HUES48 (cell line): ENCODE data around the gene SNX9.
A peak's percentile ranks its signal among the peaks of the same experiment; 100 is the strongest.
"Not testable (repeated sequence)": the region's sequence is repeated elsewhere in the genome, so short reads cannot be mapped to it uniquely, and the experiment has no call there.

Experiments
- H3K27ac ChIP-seq: one replicate; pipeline ENCODE4 v1.7.0; 2013; ENCODE audit warnings: low read depth, low read length, inconsistent platforms
- H3K27me3 ChIP-seq: 2 replicates; pipeline ENCODE4 v1.6.1; 2013; ENCODE audit warnings: mild to moderate bottlenecking, low read length; ENCODE audit not compliant: control insufficient read depth, insufficient read depth
- H3K36me3 ChIP-seq: 2 replicates; pipeline ENCODE4 v1.6.1; 2013; ENCODE audit warnings: low read length; ENCODE audit not compliant: control insufficient read depth, insufficient read depth
- H3K4me1 ChIP-seq: 2 replicates; pipeline ENCODE4 v1.6.1; 2013; ENCODE audit warnings: mild to moderate bottlenecking, low read length; ENCODE audit not compliant: control insufficient read depth, insufficient read depth
- H3K4me3 ChIP-seq: 2 replicates; pipeline ENCODE4 v1.5.1; 2013; ENCODE audit warnings: mild to moderate bottlenecking, low read depth, low read length
- H3K9ac ChIP-seq: 2 replicates; pipeline ENCODE4 v1.6.1; 2013; ENCODE audit warnings: mild to moderate bottlenecking, low read depth, low read length, moderate library complexity
- H3K9me3 ChIP-seq: 2 replicates; pipeline ENCODE4 v1.6.1; 2013; ENCODE audit warnings: low read length; ENCODE audit not compliant: control insufficient read depth, insufficient read depth

Gene SNX9

GRCh38 chr6:157834549-157834948, 11.5 kb downstream of the SNX9 start:
- Histone ChIP-seq H3K27me3 (no peaks in the 10 kb centered on the region), H3K36me3 (no peaks in the 10 kb centered on the region), H3K4me3 (no peak overlapping the region), H3K4me1 (peaks cover 56% of the 10 kb centered on the region), H3K9ac (no peak overlapping the region), H3K9me3 (no peaks in the 10 kb centered on the region), H3K27ac (peak overlapping the region; percentile 11)

GRCh38 chr6:157838718-157839430, 15.8 kb downstream of the SNX9 start:
- peaks cover 34% of the 10 kb centered on the region for H3K4me1 ChIP-seq
- H3K9ac ChIP-seq, result no peak overlapping the region
- H3K36me3 ChIP-seq, result no peaks in the 10 kb centered on the region
- no peaks in the 10 kb centered on the region for H3K27me3 ChIP-seq
- no peak overlapping the region for H3K27ac ChIP-seq
- no peak overlapping the region for H3K4me3 ChIP-seq
- H3K9me3 ChIP-seq, result no peaks in the 10 kb centered on the region

GRCh38 chr6:157839606-157840005, 16.6 kb downstream of the SNX9 start:
- Histone ChIP-seq H3K9ac (no peak overlapping the region), H3K27me3 (no peaks in the 10 kb centered on the region), H3K27ac (no peak overlapping the region), H3K4me3 (no peak overlapping the region), H3K9me3 (no peaks in the 10 kb centered on the region), H3K4me1 (peaks cover 30% of the 10 kb centered on the region), H3K36me3 (no peaks in the 10 kb centered on the region)

DNA sequence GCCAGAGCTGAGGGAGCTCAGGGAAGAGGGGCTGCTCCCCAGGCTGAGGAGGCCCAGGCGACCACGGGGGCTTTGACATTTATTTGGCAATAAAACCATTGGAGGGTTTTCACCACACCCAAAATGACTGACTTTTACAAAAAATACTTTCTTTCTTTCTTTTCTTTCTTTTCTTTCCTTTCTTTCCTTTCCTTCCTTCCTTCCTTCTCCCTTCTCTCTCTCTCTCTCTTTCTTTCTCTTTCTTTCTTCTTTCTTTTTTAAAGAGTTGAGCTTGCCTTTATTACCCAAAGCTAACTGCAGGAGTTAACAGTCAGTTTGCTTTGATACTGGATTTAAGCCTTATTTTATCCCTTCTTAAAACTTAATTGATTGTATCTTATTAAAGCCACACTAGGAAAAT, 17.2 kb downstream of the SNX9 start:
- Histone ChIP-seq H3K36me3 (no peaks in the 10 kb centered on the region), H3K9ac (no peak overlapping the region), H3K27me3 (no peaks in the 10 kb centered on the region), H3K4me1 (peaks cover 30% of the 10 kb centered on the region), H3K27ac (no peak overlapping the region), H3K9me3 (no peaks in the 10 kb centered on the region), H3K4me3 (no peak overlapping the region)

- Histone ChIP-seq H3K27ac (no peak overlapping the region), H3K36me3 (no peaks in the 10 kb centered on the region), H3K4me1 (peaks cover 35% of the 10 kb centered on the region), H3K27me3 (no peaks in the 10 kb centered on the region), H3K9me3 (no peaks in the 10 kb centered on the region), H3K9ac (no peak overlapping the region), H3K4me3 (no peak overlapping the region)
These were observed 17.7 kb downstream of the SNX9 start for GRCh38 chr6:157840776-157841175.

DNA sequence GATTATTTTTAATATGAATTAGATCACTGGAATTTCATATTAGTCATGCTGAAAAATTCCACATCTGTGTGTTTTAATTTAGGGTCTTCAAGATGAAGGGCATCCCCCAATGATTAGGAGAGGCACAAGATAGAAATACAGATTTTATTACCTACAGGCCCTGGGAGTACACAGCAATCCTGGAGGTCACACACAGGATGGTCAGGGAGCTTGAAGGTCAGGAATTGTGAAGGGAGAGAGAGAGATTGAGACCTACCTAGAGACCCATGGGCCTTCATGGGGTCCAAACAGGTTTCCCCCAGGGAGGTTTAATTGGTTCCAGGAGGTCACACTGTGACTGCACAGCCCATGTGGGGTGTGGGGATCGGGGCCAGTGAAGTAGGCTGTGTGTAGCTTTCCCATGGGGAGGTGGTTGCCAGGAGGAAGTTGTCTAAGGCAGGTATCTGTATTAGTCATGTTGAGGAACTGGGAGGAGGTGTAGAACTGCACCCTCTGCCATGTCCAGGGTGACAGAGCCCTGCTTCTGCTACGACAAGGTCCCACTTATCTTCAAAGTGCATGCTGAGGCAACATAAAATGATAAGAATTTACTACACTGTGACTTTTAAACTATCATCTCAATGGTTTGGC, 18.3 kb downstream of the SNX9 start:
- peaks cover 41% of the 10 kb centered on the region for H3K4me1 ChIP-seq
- no peak overlapping the region for H3K4me3 ChIP-seq
- H3K27me3 ChIP-seq, result no peaks in the 10 kb centered on the region
- H3K27ac ChIP-seq, result no peak overlapping the region
- no peaks in the 10 kb centered on the region for H3K9me3 ChIP-seq
- H3K36me3 ChIP-seq, result no peaks in the 10 kb centered on the region
- H3K9ac ChIP-seq, result no peak overlapping the region

DNA sequence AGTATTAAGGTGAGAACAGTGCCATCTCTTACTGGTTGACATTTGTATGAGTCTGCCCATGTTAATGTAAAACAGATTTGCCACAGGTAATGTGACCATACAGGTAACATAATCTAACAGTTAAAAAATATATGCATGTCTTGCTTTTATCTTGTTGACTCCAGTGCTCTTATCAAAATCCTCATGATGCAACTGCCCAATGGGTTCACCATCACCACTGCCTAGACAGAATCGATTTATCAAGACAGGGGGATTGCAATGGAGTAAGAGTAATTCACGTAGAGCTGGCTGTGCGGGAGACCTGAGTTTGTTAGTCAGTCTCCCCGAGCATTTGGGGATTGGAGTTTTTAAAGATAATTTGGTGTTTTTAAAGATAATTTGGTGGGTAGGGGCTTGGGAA, 19.2 kb downstream of the SNX9 start:
- no peaks in the 10 kb centered on the region for H3K27me3 ChIP-seq
- H3K9ac ChIP-seq, result no peak overlapping the region
- no peaks in the 10 kb centered on the region for H3K9me3 ChIP-seq
- H3K36me3 ChIP-seq, result no peaks in the 10 kb centered on the region
- peaks cover 41% of the 10 kb centered on the region for H3K4me1 ChIP-seq
- no peak overlapping the region for H3K4me3 ChIP-seq
- H3K27ac ChIP-seq, result no peak overlapping the region

- H3K9ac ChIP-seq, H3K9me3 ChIP-seq, H3K4me3 ChIP-seq, H3K36me3 ChIP-seq, H3K27ac ChIP-seq, H3K27me3 ChIP-seq: not testable (repeated sequence)
- peaks cover 49% of the 10 kb centered on the region for H3K4me1 ChIP-seq
These were observed 21.1 kb downstream of the SNX9 start for GRCh38 chr6:157844196-157844595.

GRCh38 chr6:157845493-157846259, 22.6 kb downstream of the SNX9 start:
- H3K9me3 ChIP-seq, result no peaks in the 10 kb centered on the region
- H3K36me3 ChIP-seq, result no peaks in the 10 kb centered on the region
- H3K4me1 ChIP-seq, result peaks cover 51% of the 10 kb centered on the region
- H3K27me3 ChIP-seq, result no peaks in the 10 kb centered on the region
- H3K27ac ChIP-seq, result no peak overlapping the region
- no peak overlapping the region for H3K9ac ChIP-seq
- no peak overlapping the region for H3K4me3 ChIP-seq

GRCh38 chr6:157847846-157848245, 24.8 kb downstream of the SNX9 start:
- no peak overlapping the region for H3K9ac ChIP-seq
- peaks cover 41% of the 10 kb centered on the region for H3K4me1 ChIP-seq
- no peak overlapping the region for H3K27ac ChIP-seq
- H3K27me3 ChIP-seq, result no peaks in the 10 kb centered on the region
- no peak overlapping the region for H3K4me3 ChIP-seq
- no peaks in the 10 kb centered on the region for H3K36me3 ChIP-seq
- no peaks in the 10 kb centered on the region for H3K9me3 ChIP-seq

DNA sequence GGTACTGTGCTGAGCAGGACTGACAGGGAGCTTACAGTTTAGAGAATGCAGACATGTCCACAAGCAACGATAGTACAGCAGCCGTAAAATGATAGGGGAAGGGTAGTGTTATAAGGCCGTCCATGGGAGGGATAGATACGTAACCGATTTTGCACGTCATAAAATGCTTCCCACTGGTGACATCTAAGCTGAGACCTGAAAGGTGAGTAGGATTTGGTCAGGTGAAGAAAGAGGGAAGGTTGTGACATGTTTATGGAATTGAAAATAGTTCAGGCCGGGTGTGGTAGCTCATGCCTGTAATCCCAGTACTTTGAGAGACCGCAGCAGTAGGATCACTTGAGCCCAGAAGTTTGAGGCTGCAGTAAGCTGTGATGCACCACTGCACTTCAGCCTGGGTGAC, 25.6 kb downstream of the SNX9 start:
- peaks cover 37% of the 10 kb centered on the region for H3K4me1 ChIP-seq
- no peaks in the 10 kb centered on the region for H3K9me3 ChIP-seq
- H3K36me3 ChIP-seq, result no peaks in the 10 kb centered on the region
- no peak overlapping the region for H3K27ac ChIP-seq
- no peak overlapping the region for H3K9ac ChIP-seq
- H3K4me3 ChIP-seq, result no peak overlapping the region
- H3K27me3 ChIP-seq, result no peaks in the 10 kb centered on the region
